Tibial artery (tissue), 4 donors: ENCODE results near the gene NOP14.
A peak's percentile ranks its signal among the peaks of the same experiment; 100 is the strongest.
"Not testable (repeated sequence)": the region's sequence is repeated elsewhere in the genome, so short reads cannot be mapped to it uniquely, and the experiment has no call there.

Experiments
- DNase-seq, 2 donors: peaks; one replicate each; pipeline ENCODE4 v3.0.0-alpha.2; 2019
- H3K27ac ChIP-seq, 2 donors: fragments of 200-600 bp; sonication (generic) in 1 of 2; 1 replicate in 1 of 2; 2 replicates in 1 of 2; pipeline ENCODE4 v1.5.1; 2018 to 2019; ENCODE audit warnings: mild to moderate bottlenecking in 1 of 2
- H3K27me3 ChIP-seq, 2 donors: fragments of 200-600 bp; sonication (generic) in 1 of 2; one replicate each; pipeline versions ENCODE4 v1.5.1 to v1.6.0; 2016 to 2019
- H3K36me3 ChIP-seq, 3 donors: fragments of 200-600 bp; sonication (generic) in 2 of 3; one replicate each; pipeline ENCODE4 v1.5.1; 2016 to 2019; ENCODE audit warnings: mild to moderate bottlenecking in 2 of 3
- H3K4me1 ChIP-seq, 4 donors: fragments of 200-600 bp; sonication (generic) in 2 of 4; 1 replicate in 3 of 4; 2 replicates in 1 of 4; pipeline ENCODE4 v1.5.1; 2016 to 2019
- H3K4me3 ChIP-seq, 2 donors: fragments of 200-600 bp; sonication (generic) in 1 of 2; 1 replicate in 1 of 2; 2 replicates in 1 of 2; pipeline ENCODE4 v1.5.1; 2018 to 2019; ENCODE audit warnings: mild to moderate bottlenecking in 2 of 2
- H3K9me3 ChIP-seq, 3 donors: fragments of 200-600 bp; sonication (generic) in 1 of 3; one replicate each; pipeline ENCODE4 v1.5.1; 2016 to 2019
- CTCF ChIP-seq, 2 experiments: fragments of 200-600 bp in 1 of 2; fragments of 450-650 bp in 1 of 2; IDR thresholded peaks; one replicate each; pipeline ENCODE4 v1.5.1; 2017 to 2019; ENCODE audit warnings: antibody characterized with exemption in 2 of 2, mild to moderate bottlenecking in 1 of 2, moderate library complexity in 1 of 2
- intact Hi-C: fragments of 100-400 bp; cut with DNase I; formaldehyde crosslinking; loops from one replicate; pipeline ENCODE4 v1.15.0; 2023; ENCODE audit warnings: low total_unique reads

Gene NOP14

DNA sequence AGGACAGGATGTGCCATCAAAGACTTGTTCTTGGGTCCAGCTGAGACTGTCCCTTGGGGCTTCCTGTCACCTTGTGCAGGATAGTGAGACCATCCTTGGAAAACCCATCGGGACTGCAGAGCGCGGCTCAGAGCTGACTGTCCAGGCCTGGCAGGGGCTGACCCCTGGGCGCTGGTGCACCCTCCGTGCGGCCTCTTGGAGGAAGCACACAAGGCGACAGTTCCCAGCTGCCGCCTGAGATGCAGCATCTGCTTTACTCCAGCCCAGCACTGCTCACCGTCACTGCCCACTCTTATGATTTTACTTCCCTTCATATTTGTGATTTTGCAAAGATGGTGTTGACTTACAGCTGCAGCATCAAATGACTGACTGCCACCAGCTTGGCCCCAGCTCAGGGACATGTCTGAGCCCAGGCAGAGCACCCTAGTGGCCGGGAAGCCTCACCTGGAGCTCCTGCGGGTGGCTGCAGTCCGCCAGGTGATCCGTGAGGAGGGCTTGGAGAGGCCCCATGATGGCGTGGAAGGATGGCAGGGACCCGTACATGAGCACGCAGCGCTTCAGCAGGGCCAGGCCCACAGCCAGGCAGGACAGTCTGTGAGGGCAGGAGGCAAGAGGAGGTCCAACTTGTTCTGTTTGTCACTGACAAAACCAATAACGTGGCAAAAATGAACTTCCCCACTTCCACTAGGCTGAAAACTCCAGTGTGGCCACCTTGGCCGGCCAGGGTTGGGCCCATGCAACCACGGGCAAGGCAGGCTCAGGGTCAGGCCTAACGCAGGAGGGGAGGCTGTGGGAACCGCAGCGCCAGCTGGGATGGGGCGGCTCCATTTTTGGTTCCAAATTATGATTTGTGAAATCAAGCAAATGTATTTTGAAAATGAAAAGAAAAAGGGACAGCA lies 21.8 kb downstream of the NOP14 start:
- H3K4me1 ChIP-seq, result peaks cover 0 to 12% (median 8%) of the 10 kb centered on the region in 4 donors
- H3K36me3 ChIP-seq, result peaks cover 75 to 94% (median 94%) of the 10 kb centered on the region in 3 donors
- DNase-seq, result peak in 1 of 2 donors; percentile 52
- no peak for TF ChIP-seq CTCF (IDR thresholded peaks at IDR 0.05)
- no peak overlapping the region for H3K4me3 ChIP-seq
- H3K27ac ChIP-seq, result no peak overlapping the region
- H3K27me3 ChIP-seq, result no peaks in the 10 kb centered on the region
- intact Hi-C loops, result no loop called here
- no peaks in the 10 kb centered on the region for H3K9me3 ChIP-seq

- Histone ChIP-seq H3K36me3 (peaks cover 67 to 87% (median 85%) of the 10 kb centered on the region in 3 donors), H3K4me1 (peaks cover 0 to 21% (median 14%) of the 10 kb centered on the region in 4 donors), H3K27me3 (no peaks in the 10 kb centered on the region), H3K4me3 (no peak overlapping the region), H3K27ac (no peak overlapping the region), H3K9me3 (no peaks in the 10 kb centered on the region)
- intact Hi-C loops, result no loop called here
- DNase-seq, result peak in 1 of 2 donors; percentile 63
- no peak for TF ChIP-seq CTCF (IDR thresholded peaks at IDR 0.05)
Measured at GRCh38 chr4:2940267-2941137, 22.7 kb downstream of the NOP14 start.

GRCh38 chr4:2939383-2940243 lies 23.6 kb downstream of the NOP14 start:
- Histone ChIP-seq H3K9me3 (no peaks in the 10 kb centered on the region), H3K36me3 (peaks cover 58 to 78% (median 77%) of the 10 kb centered on the region in 3 donors), H3K4me3 (no peak overlapping the region), H3K27me3 (no peaks in the 10 kb centered on the region), H3K27ac (no peak overlapping the region), H3K4me1 (peaks cover 0 to 26% (median 19%) of the 10 kb centered on the region in 4 donors)
- no peak for TF ChIP-seq CTCF (IDR thresholded peaks at IDR 0.05)
- DNase-seq, result peak in 1 of 2 donors; percentile 54
- intact Hi-C loops, result loop anchor here (5.0 to 10.0 kb wide), 3 partner anchors 97 to 1965 kb away; partner anchors contain the start of genes ADD1 and DGKQ

DNA sequence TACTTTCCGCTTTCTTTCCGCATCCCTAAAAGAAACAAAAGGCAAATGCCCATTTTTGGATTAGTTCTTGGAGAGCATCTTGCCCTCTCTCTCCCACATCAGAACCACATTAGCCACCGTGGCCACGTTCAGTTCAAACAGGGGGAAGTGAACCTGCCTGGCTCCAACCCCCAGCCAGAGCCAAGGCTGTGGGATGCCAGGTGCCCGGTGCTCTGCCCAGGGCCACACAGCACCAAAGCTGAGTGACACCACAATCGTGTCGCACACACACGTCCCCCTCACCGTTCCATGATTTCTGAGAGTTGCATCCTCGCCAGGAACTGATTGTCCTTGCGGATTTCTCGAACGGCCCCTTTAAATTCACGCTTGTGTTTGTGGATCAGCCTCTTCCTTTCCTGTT lies 24.3 kb downstream of the NOP14 start:
- no peak overlapping the region for H3K4me3 ChIP-seq
- DNase-seq, result peak; percentile 16 to 52
- H3K27me3 ChIP-seq, result no peaks in the 10 kb centered on the region
- H3K9me3 ChIP-seq, result no peaks in the 10 kb centered on the region
- intact Hi-C loops, result loop anchor here (5.0 to 10.0 kb wide), 3 partner anchors 97 to 1964 kb away; partner anchors contain the start of genes ADD1 and DGKQ
- no peak for TF ChIP-seq CTCF (IDR thresholded peaks at IDR 0.05)
- peaks cover 0 to 27% (median 19%) of the 10 kb centered on the region in 4 donors for H3K4me1 ChIP-seq
- H3K36me3 ChIP-seq, result peaks cover 55 to 71% (median 69%) of the 10 kb centered on the region in 3 donors
- H3K27ac ChIP-seq, result no peak overlapping the region

GRCh38 chr4:2938411-2938810 lies 24.8 kb downstream of the NOP14 start:
- H3K4me3 ChIP-seq, H3K27me3 ChIP-seq, H3K9me3 ChIP-seq, H3K27ac ChIP-seq: not testable (repeated sequence)
- peak; percentile 16 to 27 for DNase-seq
- intact Hi-C loops, result loop anchor here (5.0 to 10.0 kb wide), 3 partner anchors 96 to 1964 kb away; partner anchors contain the start of genes ADD1 and DGKQ
- Histone ChIP-seq H3K36me3 (peaks cover 50 to 66% (median 64%) of the 10 kb centered on the region in 3 donors), H3K4me1 (peaks cover 0 to 32% (median 24%) of the 10 kb centered on the region in 4 donors)
